IMR-90 (cell line): ENCODE results near the gene EIF3L. TPM values are rescaled to one million over a fixed set of nuclear protein-coding genes. Genes with fewer than 3 reads are reported as not detected.

Experiments used
- ATAC-seq: fragments of 200-7000 bp; cut with Tn5 transposase; 2 replicates; pipeline ENCODE4 v1.9.1; 2020; ENCODE audit warnings: low read depth, mild to moderate bottlenecking, moderate library complexity
- BruUV-seq: library from RNA; stranded (reverse); fragments of 400-500 nt; replicated peaks from 2 replicates; lab custom pipeline; 2021; lab: Mats Ljungman, UMichigan
- CTCF ChIA-PET: fragments of 300-600 bp; formaldehyde crosslinking; extraction: SDS; loops from one replicate; lab custom pipeline; 2021; ENCODE audit warnings: antibody characterized with exemption; lab: Yijun Ruan, JAX
- POLR2A ChIA-PET: fragments of 300-600 bp; sonication (Branson Sonifier 250); formaldehyde crosslinking; loops from one replicate; lab custom pipeline; 2022; ENCODE audit warnings: antibody characterized with exemption; ENCODE audit not compliant: unreplicated experiment; lab: Charles Lee
- DNase-seq: peaks from one replicate; pipeline ENCODE4 v3.0.0; 2013
- H2AFZ ChIP-seq: replicated peaks from 2 replicates; pipeline ENCODE3; 2013; ENCODE audit warnings: low read length, mild to moderate bottlenecking; ENCODE audit not compliant: poor library complexity
- H2AK5ac ChIP-seq: 2 replicates; pipeline ENCODE4 v1.6.1; 2013; ENCODE audit warnings: low read depth, low read length, inconsistent platforms
- H2AK9ac ChIP-seq: replicated peaks from 2 replicates; pipeline ENCODE3; 2013; ENCODE audit warnings: mild to moderate bottlenecking, low read depth, low read length, moderate library complexity; ENCODE audit not compliant: poor library complexity
- H2BK120ac ChIP-seq: 2 replicates; pipeline ENCODE4 v1.6.1; 2013; ENCODE audit warnings: low read depth, low read length, inconsistent platforms
- H2BK15ac ChIP-seq: 3 replicates; pipeline ENCODE4 v1.6.1; 2013; ENCODE audit warnings: low read depth, low read length, inconsistent platforms
- H2BK20ac ChIP-seq: 2 replicates; pipeline ENCODE4 v1.6.1; 2013; ENCODE audit warnings: low read depth, mild to moderate bottlenecking, inconsistent platforms, low read length, moderate library complexity
- H2BK5ac ChIP-seq: 2 replicates; pipeline ENCODE4 v1.6.1; 2013; ENCODE audit warnings: mild to moderate bottlenecking, low read depth, low read length, inconsistent platforms; ENCODE audit not compliant: poor library complexity, severe bottlenecking
- H3K14ac ChIP-seq: replicated peaks from 2 replicates; pipeline ENCODE4 v1.6.1; 2013; ENCODE audit warnings: low read depth, low read length, inconsistent platforms
- H3K18ac ChIP-seq: 2 replicates; pipeline ENCODE4 v1.6.1; 2013; ENCODE audit warnings: low read depth, low read length, control low read depth
- H3K23ac ChIP-seq: 2 replicates; pipeline ENCODE4 v1.6.1; 2013; ENCODE audit warnings: low read depth, low read length, inconsistent platforms
- H3K27ac ChIP-seq: 2 replicates; pipeline ENCODE4 v1.5.1; 2013; ENCODE audit warnings: mild to moderate bottlenecking, control low read depth, low read length; ENCODE audit not compliant: insufficient read depth
- H3K27me3 ChIP-seq: 2 replicates; pipeline ENCODE4 v1.6.1; 2013; ENCODE audit warnings: low read length; ENCODE audit not compliant: control insufficient read depth, insufficient read depth
- H3K36me3 ChIP-seq: 2 replicates; pipeline ENCODE4 v1.6.1; 2013; ENCODE audit warnings: low read length, mixed read lengths; ENCODE audit not compliant: control insufficient read depth, insufficient read depth
- H3K4ac ChIP-seq: 2 replicates; pipeline ENCODE4 v1.6.1; 2013; ENCODE audit warnings: low read depth, low read length, inconsistent platforms
- H3K4me1 ChIP-seq: 2 replicates; pipeline ENCODE4 v1.6.1; 2013; ENCODE audit warnings: low read length, mixed read lengths; ENCODE audit not compliant: control insufficient read depth, insufficient read depth
- H3K4me2 ChIP-seq: 2 replicates; pipeline ENCODE4 v1.6.1; 2013; ENCODE audit warnings: low read depth, mild to moderate bottlenecking, control low read depth, low read length, moderate library complexity
- H3K4me3 ChIP-seq: 2 replicates; pipeline ENCODE4 v1.5.1; 2013; ENCODE audit warnings: low read depth, mild to moderate bottlenecking, control low read depth, low read length, moderate library complexity; ENCODE audit not compliant: insufficient read depth
- H3K56ac ChIP-seq: 2 replicates; pipeline ENCODE4 v1.6.1; 2013; ENCODE audit warnings: low read length, inconsistent platforms; ENCODE audit not compliant: insufficient read depth; ENCODE audit errors: extremely low read depth
- H3K79me1 ChIP-seq, 2 experiments: 2 replicates each; pipeline ENCODE4 v1.6.1; 2013; ENCODE audit warnings: low read length in 2 of 2, inconsistent platforms in 1 of 2, low read depth in 1 of 2
- H3K9ac ChIP-seq: 2 replicates; pipeline ENCODE4 v1.6.1; 2013; ENCODE audit warnings: low read depth, low read length, control low read depth
- H3K9me1 ChIP-seq: 2 replicates; pipeline ENCODE4 v1.6.1; 2013; ENCODE audit warnings: low read length, inconsistent platforms; ENCODE audit not compliant: insufficient read depth
- H3K9me3 ChIP-seq: 2 replicates; pipeline ENCODE4 v1.6.1; 2013; ENCODE audit warnings: low read length; ENCODE audit not compliant: control insufficient read depth, insufficient read depth
- H4K20me1 ChIP-seq: 2 replicates; pipeline ENCODE4 v1.6.1; 2013; ENCODE audit warnings: low read length, inconsistent platforms; ENCODE audit not compliant: insufficient read depth
- H4K5ac ChIP-seq: 2 replicates; pipeline ENCODE4 v1.6.1; 2013; ENCODE audit warnings: mild to moderate bottlenecking, low read depth, low read length, control low read depth
- H4K8ac ChIP-seq, 2 experiments: 2 replicates each; pipeline ENCODE4 v1.6.1; 2013; ENCODE audit warnings: low read depth in 2 of 2, low read length in 2 of 2, control low read depth in 1 of 2, inconsistent platforms in 1 of 2
- H4K91ac ChIP-seq: 2 replicates; pipeline ENCODE4 v1.6.1; 2013; ENCODE audit warnings: low read depth, low read length, inconsistent platforms; ENCODE audit not compliant: insufficient read depth
- MAZ ChIP-seq: IDR thresholded peaks from 2 replicates; pipeline ENCODE4 v1.6.1; 2012; ENCODE audit warnings: low read depth, mild to moderate bottlenecking, low read length, improper control_type of control experiment, moderate library complexity, borderline replicate concordance
- SMC3 ChIP-seq: fragments of 150-350 bp; IDR thresholded peaks from 2 replicates; pipeline ENCODE4 v1.6.1; 2016; ENCODE audit warnings: low read depth, mild to moderate bottlenecking, antibody characterized with exemption, low read length, moderate library complexity
- WGBS, 2 experiments: methylation state at CpG; one replicate each; pipeline versions ENCODE4 v1.1.5 to v1.1.7; 2013; ENCODE audit warnings: missing lambda C conversion rate in 2 of 2; ENCODE audit not compliant: insufficient read length in 1 of 2; ENCODE audit errors: extremely low coverage in 2 of 2; 5-methylcytosine and 5-hydroxymethylcytosine counted together
- dilution Hi-C: fragments of 300-500 bp; cut with HindIII; formaldehyde crosslinking; loops from one replicate; pipeline ENCODE4 v1.14.3; 2018; ENCODE audit warnings: low sequenced_read_pairs; ENCODE audit not compliant: unreplicated experiment
- in situ Hi-C: fragments of 300-500 bp; cut with MboI; formaldehyde crosslinking; loops from 3 replicates; pipeline ENCODE4 v1.14.3; 2019; ENCODE audit warnings: low sequenced_read_pairs, inconsistent platforms, mixed read lengths
- intact Hi-C: fragments of 100-400 bp; cut with micrococcal nuclease; formaldehyde crosslinking; loops from 2 replicates; pipeline ENCODE4 v1.10.0; 2022
- polyA plus RNA-seq, 3 experiments: library from polyadenylated mRNA; depleted of rRNA; stranded (reverse); fragments of >200 nt; gene quantifications; 2 replicates each; pipeline ENCODE4 v1.2.3, GENCODE V29; 2012; ENCODE audit warnings: low replicate concordance in 1 of 3
- total RNA-seq: library from RNA; depleted of rRNA; stranded (reverse); fragments of >200 nt; gene quantifications from 2 replicates; pipeline ENCODE4 v1.2.3, GENCODE V29; 2012

The EIF3L gene
- total and polyA plus RNA-seq, 2 of the 4 experiments (the other 2 are of a cell fraction): 391 to 593 TPM

- DNase-seq (no peak), ATAC-seq (no peak)
- Histone ChIP-seq H4K91ac (no peak overlapping the region), H3K9me3 (no peaks in the 10 kb centered on the region), H3K4me2 (no peak overlapping the region), H3K56ac (no peak overlapping the region), H3K4ac (no peak overlapping the region), H2BK120ac (no peak overlapping the region), H3K36me3 (peaks cover 37% of the 10 kb centered on the region), H4K5ac (no peak overlapping the region), H3K4me3 (no peak overlapping the region), H3K9ac (no peak overlapping the region), H3K18ac (no peak overlapping the region), H2BK5ac (no peak overlapping the region), H2AK5ac (no peak overlapping the region), H3K27me3 (no peaks in the 10 kb centered on the region; the same call in 1 of the 2 replicates), H2AK9ac (peak overlapping the region; percentile 23), H4K20me1 (no peaks in the 10 kb centered on the region), H3K27ac (no peak overlapping the region), H2BK20ac (no peak overlapping the region), H3K79me1 (no peaks in the 10 kb centered on the region), H2BK15ac (no peak overlapping the region), H3K4me1 (no peaks in the 10 kb centered on the region), H3K9me1 (no peaks in the 10 kb centered on the region), H2AFZ (no peak overlapping the region), H3K23ac (no peak overlapping the region), H3K14ac (no peak overlapping the region), H4K8ac (no peak overlapping the region)
- POLR2A ChIA-PET: no interaction called here
- no peak for TF ChIP-seq MAZ
- TF ChIP-seq SMC3: no peak
- in situ Hi-C loops: no loop called here
- intact Hi-C loops: no loop called here
- 89% methylated on average over 14 of the region's 14 CpGs; no CpG with 5 or more reads in 1 of the 2 experiments for WGBS, 2 experiments
- dilution Hi-C loops: no loop called here
- CTCF ChIA-PET: no interaction called here
- BruUV-seq: no TSS peak
Measured at GRCh38 chr22:37830093-37830842, 19.0 kb upstream of the EIF3L start.
